Ovary (tissue), 3 donors: ENCODE results near the gene INTS13.

Experiments
- POLR2A ChIP-seq: fragments of 450-650 bp; IDR thresholded peaks from one replicate; pipeline ENCODE4 v1.6.1; 2017; ENCODE audit warnings: antibody characterized with exemption, mild to moderate bottlenecking, moderate library complexity
- TF ChIP-seq, protein P1 (sequence below), 3 donors: fragments of 450-650 bp in 2 of 3; fragments of 200-600 bp in 1 of 3; IDR thresholded peaks; one replicate each; pipeline versions ENCODE4 v1.5.1 to v1.8.0; 2016 to 2022; ENCODE audit warnings: antibody characterized with exemption in 3 of 3, mild to moderate bottlenecking in 1 of 3
- donor health status: DM: no; HTN: no; CAD: no.

DNA sequence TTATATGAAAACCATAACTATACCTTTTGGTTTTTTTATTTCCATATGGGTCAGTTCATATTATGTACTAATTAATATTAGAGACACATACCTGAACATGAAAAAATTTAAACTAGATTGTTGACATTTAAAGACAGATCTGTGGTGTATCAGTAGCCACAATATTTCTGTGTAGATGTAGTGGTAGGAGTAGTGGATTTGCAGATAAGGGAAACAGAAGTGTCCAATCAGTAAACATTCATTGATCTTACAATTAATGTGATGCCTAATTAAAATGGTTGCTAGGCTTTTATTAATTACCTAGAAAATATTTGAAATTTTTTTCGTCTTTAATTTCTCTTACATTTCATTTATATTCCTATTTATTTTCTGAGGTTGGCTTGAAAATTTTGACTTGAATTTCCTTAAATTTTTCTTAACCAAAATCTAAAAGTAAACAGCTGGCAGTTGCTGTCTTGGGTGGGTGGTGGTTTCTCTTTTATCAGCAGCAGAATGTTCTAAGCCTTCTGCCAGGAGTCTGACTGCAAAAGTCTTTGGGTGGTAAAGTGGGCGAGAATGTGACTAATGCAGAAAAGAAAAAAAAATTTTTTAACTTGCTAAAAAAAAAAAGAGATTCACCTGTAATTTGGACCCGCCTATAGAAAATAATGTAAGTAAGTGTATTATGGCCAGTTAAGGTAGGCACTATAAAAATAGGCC is 2.9 kb upstream of the INTS13 start:
- TF ChIP-seq, protein P1, sequence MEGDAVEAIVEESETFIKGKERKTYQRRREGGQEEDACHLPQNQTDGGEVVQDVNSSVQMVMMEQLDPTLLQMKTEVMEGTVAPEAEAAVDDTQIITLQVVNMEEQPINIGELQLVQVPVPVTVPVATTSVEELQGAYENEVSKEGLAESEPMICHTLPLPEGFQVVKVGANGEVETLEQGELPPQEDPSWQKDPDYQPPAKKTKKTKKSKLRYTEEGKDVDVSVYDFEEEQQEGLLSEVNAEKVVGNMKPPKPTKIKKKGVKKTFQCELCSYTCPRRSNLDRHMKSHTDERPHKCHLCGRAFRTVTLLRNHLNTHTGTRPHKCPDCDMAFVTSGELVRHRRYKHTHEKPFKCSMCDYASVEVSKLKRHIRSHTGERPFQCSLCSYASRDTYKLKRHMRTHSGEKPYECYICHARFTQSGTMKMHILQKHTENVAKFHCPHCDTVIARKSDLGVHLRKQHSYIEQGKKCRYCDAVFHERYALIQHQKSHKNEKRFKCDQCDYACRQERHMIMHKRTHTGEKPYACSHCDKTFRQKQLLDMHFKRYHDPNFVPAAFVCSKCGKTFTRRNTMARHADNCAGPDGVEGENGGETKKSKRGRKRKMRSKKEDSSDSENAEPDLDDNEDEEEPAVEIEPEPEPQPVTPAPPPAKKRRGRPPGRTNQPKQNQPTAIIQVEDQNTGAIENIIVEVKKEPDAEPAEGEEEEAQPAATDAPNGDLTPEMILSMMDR (IDR thresholded peaks at IDR 0.05): no peak
- no peak for TF ChIP-seq POLR2A
